ENCODE measurements around the gene ICOS. TPM values are rescaled to one million over a fixed set of nuclear protein-coding genes. Genes with fewer than 3 reads are reported as not detected.

Gene ICOS
- total RNA-seq, 1 experiment from 2014 or later: 0.18 TPM

DNA sequence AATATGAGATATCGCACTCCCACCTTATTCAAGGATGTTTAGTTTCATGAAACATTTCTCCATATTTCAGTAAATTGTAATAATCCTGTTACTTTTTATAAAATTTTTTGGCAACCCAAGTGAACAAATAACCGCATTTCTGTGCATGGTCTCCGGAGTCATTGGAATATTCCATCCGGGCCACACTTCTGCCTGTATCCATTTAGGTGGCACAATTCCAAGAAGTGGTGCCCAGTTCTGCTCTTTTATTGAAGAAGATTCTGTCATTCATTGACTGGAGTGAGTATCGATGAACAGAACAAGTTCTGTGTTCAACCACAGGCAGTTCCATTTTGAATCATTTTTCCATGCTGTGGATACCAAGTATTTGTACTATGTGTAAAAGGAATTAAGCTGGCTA lies 26.6 kb upstream of the ICOS start:
- H3K4me3 ChIP-seq (ENCODE audit: low read depth in 2 of 2, low read length in 2 of 2): no peak overlapping the region

DNA sequence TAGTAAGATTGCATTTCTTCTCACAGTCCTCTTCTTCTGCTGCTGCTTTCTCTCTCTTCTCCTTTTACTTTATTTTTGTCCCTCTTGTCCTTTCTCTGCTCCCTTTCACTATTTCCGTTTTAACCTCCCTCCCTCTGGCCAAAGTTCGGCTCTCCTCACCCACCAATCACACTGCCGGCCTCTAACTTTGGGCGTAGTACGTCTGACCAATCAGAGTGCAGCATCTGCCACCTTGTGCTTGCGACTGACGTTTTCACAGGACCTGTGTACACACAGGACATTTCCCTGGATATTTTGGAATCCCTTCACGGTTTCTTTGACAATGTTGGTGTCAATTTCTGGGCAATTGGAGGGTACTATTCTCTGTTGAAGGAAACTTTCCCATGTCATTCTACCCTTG lies 22.6 kb upstream of the ICOS start:
- Histone ChIP-seq H3K9me3 (ENCODE audit: control insufficient read depth, insufficient read depth, low read depth, low read length) (no peaks in the 10 kb centered on the region), H3K4me3 (ENCODE audit: low read depth in 2 of 2, low read length in 2 of 2) (no peak overlapping the region), H3K27ac (ENCODE audit: low read length) (no peak overlapping the region), H3K4me1 (ENCODE audit: control insufficient read depth, insufficient read depth, low read length) (no peaks in the 10 kb centered on the region), H3K36me3 (ENCODE audit: control insufficient read depth, insufficient read depth, low read length) (no peaks in the 10 kb centered on the region), H3K27me3 (ENCODE audit: control insufficient read depth, insufficient read depth, low read length) (0 out of 2 replicates have a peak, but pooled peaks cover 3% of the 10 kb centered on the region)
- intact Hi-C loops (cut with micrococcal nuclease; ENCODE audit: unreplicated experiment): loop anchor here (10.0 kb wide), 1 partner anchor 459 kb away; no protein-coding TSS in a partner anchor
- in situ Hi-C loops (cut with HindIII; ENCODE audit: low pct_unique_long_range_greater_than_20kb, low sequenced_read_pairs): no loop called here
- no peak for DNase-seq (ENCODE audit: low read depth, low spot score)
- POLR2A ChIA-PET: no interaction called here
- ATAC-seq: no peak
- CTCF ChIA-PET: no interaction called here
- BruUV-seq (replicated peaks): no TSS peak
- no peak for TF ChIP-seq POLR2AphosphoS5 (IDR thresholded peaks at IDR 0.05; ENCODE audit: low read depth, low read length)
- no peak for TF ChIP-seq SIN3A (IDR thresholded peaks at IDR 0.05; ENCODE audit: borderline replicate concordance, insufficient read depth, low read depth, low read length)
- no peak for TF ChIP-seq TCF7L2 (IDR thresholded peaks at IDR 0.05; ENCODE audit: low read depth, low read length)
- TF ChIP-seq, protein P1, sequence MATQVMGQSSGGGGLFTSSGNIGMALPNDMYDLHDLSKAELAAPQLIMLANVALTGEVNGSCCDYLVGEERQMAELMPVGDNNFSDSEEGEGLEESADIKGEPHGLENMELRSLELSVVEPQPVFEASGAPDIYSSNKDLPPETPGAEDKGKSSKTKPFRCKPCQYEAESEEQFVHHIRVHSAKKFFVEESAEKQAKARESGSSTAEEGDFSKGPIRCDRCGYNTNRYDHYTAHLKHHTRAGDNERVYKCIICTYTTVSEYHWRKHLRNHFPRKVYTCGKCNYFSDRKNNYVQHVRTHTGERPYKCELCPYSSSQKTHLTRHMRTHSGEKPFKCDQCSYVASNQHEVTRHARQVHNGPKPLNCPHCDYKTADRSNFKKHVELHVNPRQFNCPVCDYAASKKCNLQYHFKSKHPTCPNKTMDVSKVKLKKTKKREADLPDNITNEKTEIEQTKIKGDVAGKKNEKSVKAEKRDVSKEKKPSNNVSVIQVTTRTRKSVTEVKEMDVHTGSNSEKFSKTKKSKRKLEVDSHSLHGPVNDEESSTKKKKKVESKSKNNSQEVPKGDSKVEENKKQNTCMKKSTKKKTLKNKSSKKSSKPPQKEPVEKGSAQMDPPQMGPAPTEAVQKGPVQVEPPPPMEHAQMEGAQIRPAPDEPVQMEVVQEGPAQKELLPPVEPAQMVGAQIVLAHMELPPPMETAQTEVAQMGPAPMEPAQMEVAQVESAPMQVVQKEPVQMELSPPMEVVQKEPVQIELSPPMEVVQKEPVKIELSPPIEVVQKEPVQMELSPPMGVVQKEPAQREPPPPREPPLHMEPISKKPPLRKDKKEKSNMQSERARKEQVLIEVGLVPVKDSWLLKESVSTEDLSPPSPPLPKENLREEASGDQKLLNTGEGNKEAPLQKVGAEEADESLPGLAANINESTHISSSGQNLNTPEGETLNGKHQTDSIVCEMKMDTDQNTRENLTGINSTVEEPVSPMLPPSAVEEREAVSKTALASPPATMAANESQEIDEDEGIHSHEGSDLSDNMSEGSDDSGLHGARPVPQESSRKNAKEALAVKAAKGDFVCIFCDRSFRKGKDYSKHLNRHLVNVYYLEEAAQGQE (IDR thresholded peaks at IDR 0.05; ENCODE audit: insufficient read depth in 1 of 2, low read depth in 2 of 2, low read length in 1 of 2): no peak
- TF ChIP-seq CTCF (IDR thresholded peaks at IDR 0.05): no peak

More for the DNA sequence above, 26.6 kb upstream of the ICOS start:
- intact Hi-C loops (cut with micrococcal nuclease; ENCODE audit: unreplicated experiment): loop anchor here (10.0 kb wide), 2 partner anchors 245 to 455 kb away; no protein-coding TSS in a partner anchor
- ChIA-PET CTCF (interaction anchor here (0.7 to 1.1 kb wide), 3 partner anchors 10 to 38 kb away, joined by 3 to 4 read pairs (median 3); no protein-coding TSS in a partner anchor), POLR2A (interaction anchor here (0.6 kb wide), 1 partner anchor 12 kb away, joined by 3 read pairs; no protein-coding TSS in a partner anchor)
- Histone ChIP-seq H3K4me1 (ENCODE audit: control insufficient read depth, insufficient read depth, low read length) (no peaks in the 10 kb centered on the region), H3K9me3 (ENCODE audit: control insufficient read depth, insufficient read depth, low read depth, low read length) (no peaks in the 10 kb centered on the region), H3K27ac (ENCODE audit: low read length) (no peak overlapping the region), H3K27me3 (ENCODE audit: control insufficient read depth, insufficient read depth, low read length) (0 out of 2 replicates have a peak, but pooled peaks cover 3% of the 10 kb centered on the region), H3K36me3 (ENCODE audit: control insufficient read depth, insufficient read depth, low read length) (no peaks in the 10 kb centered on the region)
- peak; percentile 46; the same call in 1 of the 2 replicates for TF ChIP-seq CTCF (IDR thresholded peaks at IDR 0.05)
- no peak for TF ChIP-seq SIN3A (IDR thresholded peaks at IDR 0.05; ENCODE audit: borderline replicate concordance, insufficient read depth, low read depth, low read length)
- TF ChIP-seq, protein P1 (IDR thresholded peaks at IDR 0.05; ENCODE audit: insufficient read depth in 1 of 2, low read depth in 2 of 2, low read length in 1 of 2): no peak
- TF ChIP-seq TCF7L2 (IDR thresholded peaks at IDR 0.05; ENCODE audit: low read depth, low read length): no peak
- in situ Hi-C loops (cut with HindIII; ENCODE audit: low pct_unique_long_range_greater_than_20kb, low sequenced_read_pairs): no loop called here
- DNase-seq (ENCODE audit: low read depth, low spot score) (no peak), ATAC-seq (no peak)
- no TSS peak for BruUV-seq (replicated peaks)
